GM06990 (cell line): ENCODE data around the gene LENEP.

ENCODE experiments used
- DNase-seq: peaks from one replicate; pipeline ENCODE4 v3.0.0-alpha.2; 2011; ENCODE audit not compliant: insufficient read length; ENCODE audit errors: extremely low read depth
- H3K27me3 ChIP-seq: replicated peaks from 2 replicates; pipeline ENCODE4 v1.6.0; 2011; ENCODE audit warnings: low read length; ENCODE audit not compliant: control insufficient read depth, insufficient read depth
- H3K36me3 ChIP-seq: 2 replicates; pipeline ENCODE4 v1.5.1; 2011; ENCODE audit warnings: low read length; ENCODE audit not compliant: control insufficient read depth, insufficient read depth
- H3K4me3 ChIP-seq: replicated peaks from 2 replicates; pipeline ENCODE4 v1.5.1; 2011; ENCODE audit warnings: low read depth, mild to moderate bottlenecking, control low read depth, low read length
- TF ChIP-seq, protein P1 (sequence below): IDR thresholded peaks from 2 replicates; pipeline ENCODE4 v1.5.1; 2011; ENCODE audit warnings: low read length, control low read depth, mild to moderate bottlenecking, inconsistent platforms; ENCODE audit not compliant: insufficient read depth, poor library complexity, severe bottlenecking

LENEP gene

DNA sequence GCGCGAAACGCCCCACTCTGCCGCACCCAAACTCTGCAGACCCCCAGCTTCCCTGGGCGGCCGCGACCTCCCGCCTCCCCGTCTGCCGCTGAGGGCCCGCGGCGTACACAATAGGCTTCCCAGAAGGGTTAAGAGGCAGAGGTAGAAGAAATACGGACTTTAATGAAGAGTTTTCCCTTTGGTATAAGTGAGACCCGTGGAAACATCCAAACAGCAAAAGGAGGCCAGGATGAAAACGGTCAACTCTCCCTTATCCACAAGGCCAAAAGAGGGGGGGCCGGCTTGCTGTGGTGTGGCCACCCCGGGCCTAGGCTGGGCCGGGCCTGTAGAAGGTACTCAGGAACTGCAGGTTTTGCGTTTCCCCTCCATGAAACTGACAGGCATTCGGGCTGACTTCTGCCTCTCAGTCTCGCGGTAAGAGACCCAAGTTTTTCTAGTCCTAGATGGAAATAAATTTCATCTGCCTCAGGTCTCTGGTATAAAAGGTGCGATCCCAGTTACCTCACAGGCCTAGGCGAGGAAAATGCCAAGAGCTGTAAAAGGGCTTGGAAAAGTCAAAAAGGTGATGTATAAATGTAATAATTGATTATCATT lies 31.1 kb upstream of the LENEP start:
- Histone ChIP-seq H3K36me3 (peaks cover 43% of the 10 kb centered on the region), H3K27me3 (no peaks in the 10 kb centered on the region), H3K4me3 (peak overlapping the region; percentile 62)
- no peak for DNase-seq
- TF ChIP-seq, protein P1, sequence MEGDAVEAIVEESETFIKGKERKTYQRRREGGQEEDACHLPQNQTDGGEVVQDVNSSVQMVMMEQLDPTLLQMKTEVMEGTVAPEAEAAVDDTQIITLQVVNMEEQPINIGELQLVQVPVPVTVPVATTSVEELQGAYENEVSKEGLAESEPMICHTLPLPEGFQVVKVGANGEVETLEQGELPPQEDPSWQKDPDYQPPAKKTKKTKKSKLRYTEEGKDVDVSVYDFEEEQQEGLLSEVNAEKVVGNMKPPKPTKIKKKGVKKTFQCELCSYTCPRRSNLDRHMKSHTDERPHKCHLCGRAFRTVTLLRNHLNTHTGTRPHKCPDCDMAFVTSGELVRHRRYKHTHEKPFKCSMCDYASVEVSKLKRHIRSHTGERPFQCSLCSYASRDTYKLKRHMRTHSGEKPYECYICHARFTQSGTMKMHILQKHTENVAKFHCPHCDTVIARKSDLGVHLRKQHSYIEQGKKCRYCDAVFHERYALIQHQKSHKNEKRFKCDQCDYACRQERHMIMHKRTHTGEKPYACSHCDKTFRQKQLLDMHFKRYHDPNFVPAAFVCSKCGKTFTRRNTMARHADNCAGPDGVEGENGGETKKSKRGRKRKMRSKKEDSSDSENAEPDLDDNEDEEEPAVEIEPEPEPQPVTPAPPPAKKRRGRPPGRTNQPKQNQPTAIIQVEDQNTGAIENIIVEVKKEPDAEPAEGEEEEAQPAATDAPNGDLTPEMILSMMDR, result no peak

DNA sequence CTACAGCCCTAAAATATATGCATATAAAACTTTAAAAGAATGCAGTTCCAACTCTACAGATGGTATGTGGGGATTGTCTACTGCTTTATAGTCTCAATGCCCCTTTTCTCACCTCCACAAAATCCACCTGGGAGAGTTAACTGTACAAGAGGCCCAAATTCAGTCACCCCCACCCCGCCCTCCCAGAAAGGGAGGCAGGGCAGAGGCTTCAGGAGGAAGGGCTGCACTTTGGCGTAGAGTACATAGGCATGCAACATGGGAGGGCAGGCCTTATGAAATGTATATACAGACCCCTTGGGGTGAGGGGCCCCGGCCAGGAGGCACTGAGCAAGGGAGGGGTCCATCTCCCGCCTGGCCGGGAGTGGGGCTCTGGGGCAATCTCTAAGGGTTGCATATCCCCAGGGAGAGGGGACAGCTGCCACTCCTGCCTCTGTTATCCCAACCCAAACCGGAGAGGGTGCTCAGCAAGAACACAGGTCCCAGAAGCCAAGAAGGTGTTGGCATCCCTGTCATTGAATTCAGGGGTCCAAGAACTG lies 30.5 kb upstream of the LENEP start:
- Histone ChIP-seq H3K36me3 (peaks cover 47% of the 10 kb centered on the region), H3K27me3 (no peaks in the 10 kb centered on the region), H3K4me3 (peak overlapping the region; percentile 62)
- TF ChIP-seq, protein P1, result no peak
- no peak for DNase-seq

DNA sequence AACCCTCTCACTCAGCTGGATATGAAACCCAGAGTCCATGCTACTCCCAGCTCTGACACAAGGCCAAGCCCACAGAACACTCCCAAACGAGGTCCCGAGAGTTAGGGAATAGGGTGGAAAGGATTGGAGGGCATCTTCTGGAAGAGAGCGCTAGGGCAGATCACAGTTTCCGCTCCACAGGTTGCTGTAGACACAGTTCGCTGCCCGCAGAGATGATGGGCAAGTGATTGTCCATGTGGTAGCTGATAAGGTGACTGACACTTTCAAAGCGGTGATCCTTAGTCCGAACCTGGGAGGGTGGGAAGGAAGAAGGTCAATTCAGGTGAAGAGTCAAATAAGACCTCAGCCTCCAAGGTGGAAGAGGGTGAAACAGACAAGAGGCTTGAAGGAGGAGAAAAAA lies 29.7 kb upstream of the LENEP start:
- H3K36me3 ChIP-seq, result peaks cover 47% of the 10 kb centered on the region
- H3K4me3 ChIP-seq, result no peak overlapping the region
- TF ChIP-seq, protein P1, result no peak
- DNase-seq, result no peak
- no peaks in the 10 kb centered on the region for H3K27me3 ChIP-seq

- TF ChIP-seq, protein P1, result no peak
- H3K27me3 ChIP-seq, result no peaks in the 10 kb centered on the region
- H3K4me3 ChIP-seq, result no peak overlapping the region
- peaks cover 42% of the 10 kb centered on the region for H3K36me3 ChIP-seq
- DNase-seq, result no peak
Observed at GRCh38 chr1:154964359-154964758, 29.0 kb upstream of the LENEP start.

DNA sequence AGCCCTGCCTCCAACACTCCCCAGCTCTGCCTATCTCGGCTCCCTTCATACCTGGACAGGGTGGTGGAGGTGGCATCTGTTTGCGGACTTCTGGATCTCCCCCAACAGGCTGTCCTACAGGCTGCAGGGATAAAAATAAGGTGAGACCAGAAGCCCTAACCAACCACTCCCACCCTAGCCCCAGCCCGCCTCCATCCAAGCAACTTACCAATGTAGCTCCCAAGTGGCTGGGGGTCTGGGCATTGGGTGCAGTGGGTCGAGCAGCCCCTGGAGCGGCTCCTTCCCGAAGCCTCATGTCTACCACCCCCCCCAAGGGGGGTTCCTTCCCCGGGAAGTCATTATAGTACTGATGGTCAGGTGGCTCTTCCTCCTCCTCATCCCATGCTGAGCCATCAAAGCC lies 27.3 kb upstream of the LENEP start:
- H3K27me3 ChIP-seq, result no peaks in the 10 kb centered on the region
- H3K36me3 ChIP-seq, result peaks cover 41% of the 10 kb centered on the region
- no peak overlapping the region for H3K4me3 ChIP-seq
- DNase-seq, result no peak
- TF ChIP-seq, protein P1, result no peak
